ENCODE data around the gene SKA1. TPM values are rescaled to one million over a fixed set of nuclear protein-coding genes. Genes with fewer than 3 reads are reported as not detected.

SKA1 gene
- total and polyA plus RNA-seq, 2 of the 4 experiments (the other 2 are of a cell fraction), result 5.8 to 5.9 TPM

GRCh38 chr18:50410008-50410407 is 35.2 kb downstream of the SKA1 start:
- H3K4me1 ChIP-seq (ENCODE audit: control insufficient read depth, insufficient read depth, low read length), result no peaks in the 10 kb centered on the region
- no peaks in the 10 kb centered on the region for H3K9me1 ChIP-seq (ENCODE audit: insufficient read depth, low read length)
- no peak for ATAC-seq (ENCODE audit: low read depth)
- no peaks in the 10 kb centered on the region for H4K20me1 ChIP-seq (ENCODE audit: insufficient read depth, low read length)
- ChIA-PET POLR2A (ENCODE audit: unreplicated experiment) (no interaction called here), CTCF (interaction anchor here (1.4 kb wide), 2 partner anchors 19 kb away, joined by 3 to 4 read pairs; no protein-coding TSS in a partner anchor)
- H3K4me3 ChIP-seq (ENCODE audit: insufficient read depth, low read depth, low read length), result no peak overlapping the region
- peaks cover 12% of the 10 kb centered on the region; the same call in 1 of the 2 replicates for H3K27me3 ChIP-seq (ENCODE audit: control insufficient read depth, insufficient read depth, low read length)
- no peak overlapping the region for H3K18ac ChIP-seq (ENCODE audit: low read depth, low read length)
- H2AK5ac ChIP-seq (ENCODE audit: low read depth, low read length), result no peak overlapping the region
- H2AK9ac ChIP-seq (replicated peaks; ENCODE audit: low read depth, low read length, poor library complexity), result no peak overlapping the region
- H3K23ac ChIP-seq (ENCODE audit: low read depth, low read length), result no peak overlapping the region
- H2BK120ac ChIP-seq (ENCODE audit: low read depth, low read length), result no peak overlapping the region
- no peak overlapping the region for H3K56ac ChIP-seq (ENCODE audit: extremely low read depth, insufficient read depth, low read length)
- no TSS peak for BruUV-seq (replicated peaks)
- no peak overlapping the region for H2AFZ ChIP-seq (replicated peaks; ENCODE audit: low read length, poor library complexity)
- H3K79me1 ChIP-seq (ENCODE audit: low read depth in 1 of 2, low read length in 2 of 2), result no peaks in the 10 kb centered on the region
- dilution Hi-C loops (cut with HindIII; ENCODE audit: low sequenced_read_pairs, unreplicated experiment), result no loop called here
- no peak overlapping the region for H4K91ac ChIP-seq (ENCODE audit: insufficient read depth, low read depth, low read length)
- DNase-seq, result no peak
- H3K9ac ChIP-seq (ENCODE audit: low read depth, low read length), result no peak overlapping the region
- H3K36me3 ChIP-seq (ENCODE audit: control insufficient read depth, insufficient read depth, low read length), result no peaks in the 10 kb centered on the region
- H4K5ac ChIP-seq (ENCODE audit: low read depth, low read length), result no peak overlapping the region
- H3K14ac ChIP-seq (replicated peaks; ENCODE audit: low read depth, low read length), result no peak overlapping the region
- 43% methylated on average over 2 of the region's 4 CpGs; no CpG with 5 or more reads in 1 of the 2 experiments for WGBS, 2 experiments (ENCODE audit: extremely low coverage in 2 of 2, insufficient read length in 1 of 2)
- intact Hi-C loops (cut with micrococcal nuclease), result no loop called here
- no peak overlapping the region for H3K4me2 ChIP-seq (ENCODE audit: low read depth, low read length)
- no peak overlapping the region for H2BK15ac ChIP-seq (ENCODE audit: low read depth, low read length)
- no peak overlapping the region for H3K4ac ChIP-seq (ENCODE audit: low read depth, low read length)
- H2BK20ac ChIP-seq (ENCODE audit: low read depth, low read length), result no peak overlapping the region
- H2BK5ac ChIP-seq (ENCODE audit: low read depth, low read length, poor library complexity, severe bottlenecking), result no peak overlapping the region
- in situ Hi-C loops (cut with MboI; ENCODE audit: low sequenced_read_pairs), result no loop called here
- no peaks in the 10 kb centered on the region for H3K9me3 ChIP-seq (ENCODE audit: control insufficient read depth, insufficient read depth, low read length)
- TF ChIP-seq CTCF (conservative IDR thresholded peaks at IDR 0.05; ENCODE audit: low read depth, low read length), result no peak
- no peak for TF ChIP-seq RCOR1 (IDR thresholded peaks at IDR 0.05; ENCODE audit: insufficient replicate concordance, low read length)
- TF ChIP-seq ELK1 (IDR thresholded peaks at IDR 0.05; ENCODE audit: borderline replicate concordance, low read depth, low read length), result no peak
- no peak for TF ChIP-seq POLR2A (IDR thresholded peaks at IDR 0.05; ENCODE audit: low read depth, low read length)
- TF ChIP-seq MAZ (IDR thresholded peaks at IDR 0.05; ENCODE audit: borderline replicate concordance, low read depth, low read length), result no peak
- no peak for TF ChIP-seq CHD1 (IDR thresholded peaks at IDR 0.05; ENCODE audit: low read depth, low read length)
- TF ChIP-seq MXI1 (IDR thresholded peaks at IDR 0.05; ENCODE audit: borderline replicate concordance, low read depth, low read length), result no peak
- no peak for TF ChIP-seq SMC3 (IDR thresholded peaks at IDR 0.05; ENCODE audit: low read depth, low read length)
- no peak for TF ChIP-seq RFX5 (IDR thresholded peaks at IDR 0.05; ENCODE audit: low read depth, low read length)
- no peak for TF ChIP-seq FOS (IDR thresholded peaks at IDR 0.05; ENCODE audit: low read depth, low read length)
- TF ChIP-seq CEBPB (IDR thresholded peaks at IDR 0.05; ENCODE audit: low read depth, low read length), result no peak
- no peak for TF ChIP-seq MAFK (IDR thresholded peaks at IDR 0.05; ENCODE audit: low read depth, low read length)
- no peak for TF ChIP-seq RAD21 (IDR thresholded peaks at IDR 0.05; ENCODE audit: low read length)
- TF ChIP-seq, protein P1, sequence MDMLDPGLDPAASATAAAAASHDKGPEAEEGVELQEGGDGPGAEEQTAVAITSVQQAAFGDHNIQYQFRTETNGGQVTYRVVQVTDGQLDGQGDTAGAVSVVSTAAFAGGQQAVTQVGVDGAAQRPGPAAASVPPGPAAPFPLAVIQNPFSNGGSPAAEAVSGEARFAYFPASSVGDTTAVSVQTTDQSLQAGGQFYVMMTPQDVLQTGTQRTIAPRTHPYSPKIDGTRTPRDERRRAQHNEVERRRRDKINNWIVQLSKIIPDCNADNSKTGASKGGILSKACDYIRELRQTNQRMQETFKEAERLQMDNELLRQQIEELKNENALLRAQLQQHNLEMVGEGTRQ (IDR thresholded peaks at IDR 0.05; ENCODE audit: low read depth, low read length), result no peak
- no peak overlapping the region for H3K27ac ChIP-seq (ENCODE audit: insufficient read depth, low read length)
- H4K8ac ChIP-seq (ENCODE audit: low read depth in 2 of 2, low read length in 2 of 2), result no peak overlapping the region

Measured in IMR-90 (cell line).